H1 (cell line): ENCODE data around the gene CPT2. TPM values are rescaled to one million over a fixed set of nuclear protein-coding genes. Genes with fewer than 3 reads are reported as not detected.

ENCODE experiments used
- CHD7 ChIP-seq: fragments of 300-600 bp; sonication (generic); IDR thresholded peaks from 2 replicates; pipeline ENCODE4 v1.7.1; 2012; ENCODE audit warnings: low read length, moderate library complexity, mild to moderate bottlenecking, inconsistent platforms; ENCODE audit not compliant: insufficient replicate concordance
- FOSL1 ChIP-seq: IDR thresholded peaks from 2 replicates; pipeline ENCODE4 v1.6.1; 2011; ENCODE audit warnings: mild to moderate bottlenecking, low read depth, low read length, moderate library complexity; ENCODE audit not compliant: insufficient read depth
- KDM1A ChIP-seq: fragments of 200-600, 300-600 bp; sonication (generic); IDR thresholded peaks from 2 replicates; pipeline ENCODE4 v1.7.1; 2016; ENCODE audit warnings: mild to moderate bottlenecking, low read length, borderline replicate concordance
- KDM4A ChIP-seq: IDR thresholded peaks from one replicate; pipeline ENCODE4 v1.7.1; 2012; ENCODE audit warnings: low read depth, mild to moderate bottlenecking, moderate library complexity, low read length, inconsistent platforms; ENCODE audit not compliant: severe bottlenecking
- MAX ChIP-seq: IDR thresholded peaks from 2 replicates; pipeline ENCODE4 v1.6.1; 2012; ENCODE audit warnings: inconsistent platforms
- POU5F1 ChIP-seq: IDR thresholded peaks from 2 replicates; pipeline ENCODE4 v1.6.1; 2011; ENCODE audit warnings: low read depth, mild to moderate bottlenecking, low read length, moderate library complexity
- RAD21 ChIP-seq, 2 experiments: IDR thresholded peaks in 1 of 2; conservative IDR thresholded peaks in 1 of 2; 2 replicates each; pipeline ENCODE4 v1.6.1; 2011; ENCODE audit warnings: low read depth in 2 of 2, low read length in 2 of 2, improper control_type of control experiment in 1 of 2, inconsistent platforms in 1 of 2, mild to moderate bottlenecking in 1 of 2, moderate library complexity in 1 of 2
- USF2 ChIP-seq: IDR thresholded peaks from 2 replicates; pipeline ENCODE4 v1.6.1; 2011; ENCODE audit warnings: low read length, improper control_type of control experiment
- polyA plus RNA-seq, 7 experiments: library from polyadenylated mRNA; depleted of rRNA in 3 of 7; stranded (reverse) in 5 of 7; unstranded in 2 of 7; fragments of >200 nt in 5 of 7; fragments of 200-250 nt in 2 of 7; gene quantifications; 1 replicate in 5 of 7; 2 replicates in 1 of 7; 4 replicates in 1 of 7; pipeline versions ENCODE4 v1.2.1 to v1.2.3, GENCODE V29; 2011 to 2013; ENCODE audit warnings: missing spikeins in 2 of 7, mixed read lengths in 2 of 7
- total RNA-seq: library from RNA; stranded (reverse); fragmentation: NEBNext Ultra II Directional; extraction: Animal tissue kit (Norgen Biotek cat#: 25700); gene quantifications from 2 replicates; pipeline ENCODE4 v1.2.1, GENCODE V29; 2021

The CPT2 gene
- total and polyA plus RNA-seq, 2 of the 8 experiments (the other 6 are each of a cell fraction or from before 2014, with no cell fraction given): 23.9 to 25.5 TPM

GRCh38 chr1:53220171-53220961 is 23.7 kb downstream of the CPT2 start, which contains the start of gene CZIB (continued):
- TF ChIP-seq CHD7 (no peak), POU5F1 (no peak), USF2 (no peak), RAD21 (IDR thresholded peaks at IDR 0.05 in 1 of 2, conservative IDR thresholded peaks at IDR 0.05 in 1 of 2; ENCODE audit: low read depth in 2 of 2, low read length in 2 of 2) (no peak; a peak in 1 of 4 replicates), FOSL1 (no peak), MAX (peak; percentile 61), KDM1A (peak; percentile 80; the same call in 1 of the 2 replicates), KDM4A (peak; percentile 91)
